Endothelial cell of umbilical vein (primary cell): Measurements from ENCODE around the gene SDR9C7. TPM values are rescaled to one million over a fixed set of nuclear protein-coding genes. Genes with fewer than 3 reads are reported as not detected.

ENCODE experiments used
- BruUV-seq: library from RNA; stranded (reverse); fragments of 400-500 nt; replicated peaks from 2 replicates; lab custom pipeline; 2021; lab: Mats Ljungman, UMichigan
- CTCF ChIA-PET: fragments of 300-600, 350-600 bp; sonication (Branson Sonifier 250); formaldehyde crosslinking; loops from one replicate; lab custom pipeline; 2021; ENCODE audit warnings: antibody characterized with exemption, inconsistent platforms; lab: Charles Lee
- POLR2A ChIA-PET: fragments of 300-600, 350-600 bp; sonication (Branson Sonifier 250); formaldehyde crosslinking; loops from one replicate; lab custom pipeline; 2021; ENCODE audit warnings: antibody characterized with exemption, inconsistent platforms; lab: Charles Lee
- DNase-seq: peaks from one replicate; pipeline ENCODE4 v3.0.0-alpha.2; 2011; ENCODE audit warnings: low read depth, low spot score
- FAIRE-seq: peaks from 2 replicates; lab custom pipeline; 2011; peaks lifted over from hg19 to GRCh38; lab: Jason Lieb, UNC
- H2AFZ ChIP-seq: 2 replicates; pipeline ENCODE4 v1.6.0; 2012; ENCODE audit warnings: low read depth, low read length, control low read depth, inconsistent platforms
- H3K27ac ChIP-seq: 2 replicates; pipeline ENCODE4 v1.5.1; 2011; ENCODE audit warnings: low read depth, mild to moderate bottlenecking, control low read depth, low read length, moderate library complexity; ENCODE audit not compliant: insufficient read depth
- H3K27me3 ChIP-seq, 2 experiments: 2 replicates each; pipeline versions ENCODE4 v1.6.0 to v1.6.1; 2011; ENCODE audit warnings: low read length in 2 of 2, mixed read lengths in 1 of 2; ENCODE audit not compliant: control insufficient read depth in 2 of 2, insufficient read depth in 2 of 2
- H3K36me3 ChIP-seq, 2 experiments: 2 replicates in 1 of 2; 3 replicates in 1 of 2; pipeline ENCODE4 v1.5.1; 2011; ENCODE audit warnings: low read length in 2 of 2, mild to moderate bottlenecking in 1 of 2, moderate library complexity in 1 of 2; ENCODE audit not compliant: control insufficient read depth in 2 of 2, insufficient read depth in 2 of 2; ENCODE audit errors: extremely low read depth in 1 of 2
- H3K4me1 ChIP-seq: 3 replicates; pipeline ENCODE4 v1.5.1; 2011; ENCODE audit warnings: mild to moderate bottlenecking, low read length; ENCODE audit not compliant: control insufficient read depth, insufficient read depth; ENCODE audit errors: extremely low read depth
- H3K4me2 ChIP-seq: 2 replicates; pipeline ENCODE4 v1.6.1; 2011; ENCODE audit warnings: low read length, control low read depth, mixed read lengths; ENCODE audit not compliant: insufficient read depth
- H3K4me3 ChIP-seq, 3 experiments: fragments of 200-600 bp in 1 of 3; sonication (generic), shearing (Covaris generic) in 1 of 3; replicated peaks in 1 of 3; 2 replicates each; pipeline ENCODE4 v1.5.1; 2011 to 2016; ENCODE audit warnings: control low read depth in 3 of 3, low read length in 3 of 3, mild to moderate bottlenecking in 2 of 3, inconsistent platforms in 1 of 3, low read depth in 1 of 3, moderate library complexity in 1 of 3; ENCODE audit not compliant: insufficient read depth in 1 of 3
- H3K79me2 ChIP-seq: 2 replicates; pipeline ENCODE4 v1.6.0; 2012; ENCODE audit warnings: low read length, inconsistent platforms; ENCODE audit not compliant: control insufficient read depth, insufficient read depth
- H3K9ac ChIP-seq: replicated peaks from 2 replicates; pipeline ENCODE3; 2011; ENCODE audit warnings: low read length, control low read depth; ENCODE audit not compliant: insufficient read depth; ENCODE audit errors: extremely low read depth
- H3K9me1 ChIP-seq: replicated peaks from 3 replicates; pipeline ENCODE4 v1.6.0; 2011; ENCODE audit warnings: mild to moderate bottlenecking, low read length; ENCODE audit not compliant: control insufficient read depth, insufficient read depth; ENCODE audit errors: extremely low read depth
- H3K9me3 ChIP-seq: replicated peaks from 2 replicates; pipeline ENCODE4 v1.5.1; 2012; ENCODE audit warnings: low read length, inconsistent platforms; ENCODE audit not compliant: control insufficient read depth, insufficient read depth
- H4K20me1 ChIP-seq: replicated peaks from 2 replicates; pipeline ENCODE3; 2011; ENCODE audit warnings: mild to moderate bottlenecking, low read length; ENCODE audit not compliant: control insufficient read depth, insufficient read depth; ENCODE audit errors: extremely low read depth
- CTCF ChIP-seq, 2 donors: IDR thresholded peaks; 1 replicate in 1 of 2; 2 replicates in 1 of 2; pipeline ENCODE4 v1.5.1; 2011; ENCODE audit warnings: low read length in 2 of 2, mild to moderate bottlenecking in 2 of 2, moderate library complexity in 2 of 2, control low read depth in 1 of 2, inconsistent platforms in 1 of 2, low read depth in 1 of 2; ENCODE audit not compliant: insufficient read depth in 1 of 2; ENCODE audit errors: extremely low read depth in 1 of 2
- EZH2 ChIP-seq: IDR thresholded peaks from 2 replicates; pipeline ENCODE4 v1.6.1; 2012; ENCODE audit warnings: borderline replicate concordance, low read depth, mild to moderate bottlenecking, moderate library complexity, low read length, inconsistent platforms; ENCODE audit not compliant: severe bottlenecking
- FOS ChIP-seq: IDR thresholded peaks from 2 replicates; pipeline ENCODE4 v1.6.1; 2011; ENCODE audit warnings: mild to moderate bottlenecking, low read length, moderate library complexity, borderline replicate concordance; ENCODE audit not compliant: insufficient read depth
- GATA2 ChIP-seq: IDR thresholded peaks from 2 replicates; pipeline ENCODE4 v1.7.0; 2011; ENCODE audit warnings: low read depth, mild to moderate bottlenecking, moderate library complexity, mixed read lengths, low read length; ENCODE audit not compliant: insufficient read length, insufficient read depth
- JUN ChIP-seq: IDR thresholded peaks from 2 replicates; pipeline ENCODE4 v1.6.1; 2011; ENCODE audit warnings: borderline replicate concordance, low read depth; ENCODE audit not compliant: insufficient read length, insufficient read depth
- MAX ChIP-seq: IDR thresholded peaks from 2 replicates; pipeline ENCODE4 v1.6.1; 2011; ENCODE audit not compliant: insufficient read depth, insufficient read length
- MYC ChIP-seq: IDR thresholded peaks from one replicate; pipeline ENCODE4 v1.6.1; 2011; ENCODE audit warnings: mild to moderate bottlenecking, low read depth, low read length
- POLR2A ChIP-seq: IDR thresholded peaks from 2 replicates; pipeline ENCODE4 v1.6.1; 2012; ENCODE audit warnings: low read depth, mild to moderate bottlenecking, control low read depth, low read length
- POLR2AphosphoS5 ChIP-seq: IDR thresholded peaks from 2 replicates; pipeline ENCODE4 v1.6.1; 2012; ENCODE audit warnings: low read depth, mild to moderate bottlenecking, control low read depth, low read length, moderate library complexity; ENCODE audit not compliant: insufficient read depth
- dilution Hi-C: fragments of 300-500 bp; cut with MboI; formaldehyde crosslinking; loops from one replicate; pipeline ENCODE4 v1.15.0; 2019; ENCODE audit warnings: low sequenced_read_pairs; ENCODE audit not compliant: extremely low pct_ligation_motif_present
- intact Hi-C: fragments of 100-400 bp; cut with micrococcal nuclease; formaldehyde crosslinking; loops from one replicate; pipeline ENCODE4 v1.10.0; 2022
- polyA plus RNA-seq, 4 experiments: library from polyadenylated mRNA; depleted of rRNA in 3 of 4; stranded (reverse) in 3 of 4; unstranded in 1 of 4; fragments of >200 nt; gene quantifications; 2 replicates each; pipeline versions ENCODE4 v1.2.1 to v1.2.3, GENCODE V29; 2011 to 2012; ENCODE audit warnings: missing spikeins in 1 of 4
- total RNA-seq: library from RNA; stranded (reverse); gene quantifications from 2 replicates; pipeline ENCODE4 v1.2.3, GENCODE V29; 2021

Gene SDR9C7
- total and polyA plus RNA-seq, 2 donors (not counting 3 experiments of a cell fraction or from before 2014, with no cell fraction given) = not detected

- Histone ChIP-seq H3K9ac (no peak overlapping the region), H3K27ac (no peak overlapping the region), H3K9me1 (no peaks in the 10 kb centered on the region), H3K4me2 (no peak overlapping the region), H3K79me2 (no peaks in the 10 kb centered on the region), H3K4me3 (no peak overlapping the region), H3K4me1 (no peaks in the 10 kb centered on the region), H3K27me3 (peaks cover 3 to 4% of the 10 kb centered on the region in 2 experiments), H3K36me3 (no peaks in the 10 kb centered on the region), H2AFZ (no peak overlapping the region), H4K20me1 (no peaks in the 10 kb centered on the region), H3K9me3 (no peaks in the 10 kb centered on the region)
- dilution Hi-C loops = no loop called here
- DNase-seq (no peak), FAIRE-seq (no peak)
- intact Hi-C loops = no loop called here
- BruUV-seq = no TSS peak
- POLR2A ChIA-PET = no interaction called here
- CTCF ChIA-PET = interaction anchor here (1.6 kb wide), 1 partner anchor 8 kb away, joined by 3 read pairs; no protein-coding TSS in a partner anchor
- TF ChIP-seq EZH2 (no peak), CTCF (IDR thresholded peaks at IDR 0.05; ENCODE audit: extremely low read depth in 1 of 2, insufficient read depth in 1 of 2, low read depth in 1 of 2, low read length in 2 of 2) (no peak), GATA2 (no peak), POLR2AphosphoS5 (no peak)
These were observed 17.2 kb downstream of the SDR9C7 start for GRCh38 chr12:56916996-56917333.

DNA sequence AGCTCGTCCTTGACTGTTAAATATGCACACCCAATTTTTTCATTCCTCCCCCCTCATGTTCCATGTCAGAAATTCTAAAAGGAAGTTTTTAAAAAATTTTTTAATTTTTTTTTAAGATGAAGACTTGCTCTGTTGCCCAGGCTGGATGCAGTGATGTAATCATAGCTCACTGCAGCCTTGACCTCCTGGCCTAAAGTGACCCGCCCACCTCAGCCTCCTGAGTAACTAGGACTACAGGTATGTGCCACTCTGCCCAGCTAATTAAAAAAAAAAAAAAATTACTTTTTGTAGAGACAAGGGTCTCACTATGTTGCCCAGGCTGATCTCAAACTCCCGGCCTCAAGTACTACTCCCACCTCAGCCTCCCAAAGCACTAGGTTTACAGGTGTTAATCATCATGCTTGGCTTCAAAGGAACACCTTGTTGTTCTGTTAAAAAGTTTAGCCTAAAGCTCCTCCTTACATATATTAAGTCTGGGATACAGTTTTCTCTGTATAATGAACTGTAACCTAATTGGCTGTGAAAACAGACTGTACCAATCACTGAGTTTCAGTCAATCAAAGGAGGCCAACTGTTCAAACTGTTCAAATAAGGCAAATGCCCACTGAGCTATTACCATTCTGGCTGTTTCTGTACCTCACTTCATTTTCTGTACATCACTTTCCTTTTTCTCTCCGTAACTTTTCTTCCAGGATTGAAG is 17.8 kb downstream of the SDR9C7 start:
- Histone ChIP-seq H3K9ac (no peak overlapping the region), H2AFZ (no peak overlapping the region), H3K79me2 (no peaks in the 10 kb centered on the region), H3K4me1 (no peaks in the 10 kb centered on the region), H3K36me3 (no peaks in the 10 kb centered on the region), H3K9me1 (no peaks in the 10 kb centered on the region), H3K4me3 (no peak overlapping the region), H3K9me3 (no peaks in the 10 kb centered on the region), H3K27ac (no peak overlapping the region), H4K20me1 (no peaks in the 10 kb centered on the region), H3K27me3 (peaks cover 4 to 5% of the 10 kb centered on the region in 2 experiments), H3K4me2 (no peak overlapping the region)
- FAIRE-seq = no peak
- intact Hi-C loops = no loop called here
- ChIA-PET CTCF (interaction anchor here (1.6 kb wide), 1 partner anchor 8 kb away, joined by 3 read pairs; no protein-coding TSS in a partner anchor), POLR2A (no interaction called here)
- no TSS peak for BruUV-seq
- TF ChIP-seq GATA2 (no peak), CTCF (IDR thresholded peaks at IDR 0.05; ENCODE audit: extremely low read depth in 1 of 2, insufficient read depth in 1 of 2, low read depth in 1 of 2, low read length in 2 of 2) (no peak), MAX (no peak), JUN (no peak), POLR2A (no peak), FOS (no peak), POLR2AphosphoS5 (no peak), MYC (no peak)
- dilution Hi-C loops = no loop called here
- DNase-seq = no peak
